GM21528 (cell line): ENCODE results near the gene DXO.
A peak's percentile ranks its signal among the peaks of the same experiment; 100 is the strongest.
"Not testable (repeated sequence)": the region's sequence is repeated elsewhere in the genome, so short reads cannot be mapped to it uniquely, and the experiment has no call there.

Source experiments
- ATAC-seq: cut with Tn5 transposase; IDR thresholded peaks from one replicate; pipeline ENCODE4 v1.9.1; 2021; ENCODE audit warnings: mild to moderate bottlenecking, moderate library complexity; ENCODE audit not compliant: unreplicated experiment, low FRiP score

Gene DXO

DNA sequence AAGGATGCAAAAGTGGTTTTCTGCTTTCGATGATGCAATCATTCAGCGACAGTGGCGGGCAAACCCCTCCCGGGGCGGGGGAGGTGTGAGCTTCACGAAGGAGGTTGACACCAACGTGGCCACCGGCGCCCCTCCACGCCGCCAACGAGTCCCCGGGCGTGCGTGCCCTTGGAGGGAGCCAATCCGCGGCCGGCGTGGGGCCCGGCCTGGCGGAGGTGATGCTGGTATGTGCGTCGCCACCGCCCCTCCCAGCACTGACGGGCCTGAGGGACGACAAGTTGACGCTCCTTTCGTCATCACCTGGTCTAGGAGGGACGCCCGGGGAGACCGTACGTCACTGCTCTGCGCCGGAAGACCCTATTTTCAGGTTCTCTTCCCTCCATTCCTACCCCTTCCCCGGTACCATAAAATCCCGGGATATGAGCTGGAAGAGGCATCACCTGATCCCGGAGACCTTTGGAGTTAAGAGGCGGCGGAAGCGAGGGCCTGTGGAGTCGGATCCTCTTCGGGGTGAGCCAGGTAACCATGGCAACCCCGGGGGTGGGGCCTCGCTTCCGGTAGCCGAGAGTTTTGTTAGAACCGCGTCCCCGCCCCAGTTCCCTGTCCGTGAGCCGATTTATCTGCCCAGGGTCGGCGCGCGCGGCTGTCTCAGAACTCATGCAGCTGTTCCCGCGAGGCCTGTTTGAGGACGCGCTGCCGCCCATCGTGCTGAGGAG, at the start of gene DXO:
Gene DXO, minus strand, starts transcription at position 146 of the 716 bp plus-strand sequence. CDS start 463 bp downstream, outside the sequence.
- ATAC-seq, result peak; percentile 80

DNA sequence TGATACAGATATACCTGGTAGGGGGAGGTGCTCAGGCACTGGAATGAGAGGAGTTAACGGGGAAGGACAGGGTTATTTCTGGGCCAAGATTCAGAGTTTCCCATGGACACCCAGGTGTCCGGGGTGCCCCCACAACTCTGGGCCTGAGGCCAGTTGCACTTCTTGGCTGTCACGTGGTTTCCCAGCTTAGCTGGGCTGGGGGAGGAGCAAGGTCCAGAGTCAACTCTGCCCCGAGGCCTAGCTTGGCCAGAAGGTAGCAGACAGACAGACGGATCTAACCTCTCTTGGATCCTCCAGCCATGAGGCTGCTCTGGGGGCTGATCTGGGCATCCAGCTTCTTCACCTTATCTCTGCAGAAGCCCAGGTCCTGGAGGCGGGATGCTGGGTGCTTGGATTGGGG, 42.6 kb upstream of the DXO start, which contains the start of gene C4B:
Gene C4B, plus strand, starts transcription at position 249 of the 400 bp plus-strand sequence. Its CDS starts 51 bp downstream, at position 300.
- ATAC-seq, result not testable (repeated sequence)

DNA sequence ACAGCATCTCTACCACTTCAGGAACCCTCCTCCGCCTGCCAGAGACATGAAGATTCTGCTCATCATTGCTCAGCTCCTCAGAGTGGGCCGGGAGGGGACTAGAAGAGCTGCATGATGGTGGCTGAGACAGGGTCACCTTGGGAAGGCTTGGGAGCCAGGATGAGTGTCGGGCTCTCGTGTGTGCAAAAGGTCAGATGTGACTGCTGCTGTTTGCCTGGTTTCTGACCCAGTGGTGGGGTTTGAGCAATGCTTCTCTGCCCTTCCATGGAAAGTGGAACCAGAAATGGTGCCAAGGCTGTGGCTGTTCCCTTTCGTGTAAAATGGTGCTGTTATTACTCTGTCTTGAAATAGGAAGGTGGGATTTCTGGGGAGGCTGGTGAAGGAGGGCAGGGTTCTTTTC, 41.8 kb upstream of the DXO start:
- ATAC-seq, result not testable (repeated sequence)

DNA sequence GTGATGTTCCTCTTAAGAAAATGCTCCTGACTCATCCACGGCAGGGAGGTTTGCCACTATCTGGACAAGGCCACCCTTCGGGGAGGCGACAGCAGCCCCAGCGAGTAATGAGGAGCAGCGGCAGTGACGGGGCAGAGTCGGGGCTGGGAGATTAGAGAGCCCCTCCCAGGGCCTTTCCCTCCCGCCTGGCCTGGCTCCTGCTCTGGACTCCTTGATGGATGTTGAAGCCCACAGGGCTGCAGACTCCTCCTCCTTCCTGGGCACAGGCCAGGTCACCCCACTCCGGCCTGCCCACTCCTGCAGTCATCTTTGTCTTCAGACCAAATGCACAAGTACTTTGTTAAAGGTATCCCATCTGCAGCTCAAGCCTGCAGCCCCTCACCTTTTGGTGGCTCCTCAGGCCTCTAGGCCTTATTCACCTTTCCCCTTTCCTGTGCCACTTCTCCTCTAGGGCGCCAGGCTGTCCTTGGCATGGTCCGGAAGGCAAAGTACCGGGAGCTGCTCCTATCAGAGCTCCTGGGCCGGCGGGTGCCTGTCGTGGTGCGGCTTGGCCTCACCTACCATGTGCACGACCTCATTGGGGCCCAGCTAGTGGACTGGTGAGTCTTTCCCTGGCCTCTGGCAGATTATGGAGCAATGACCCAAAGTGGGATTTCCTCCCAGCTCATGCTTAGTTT, 41.1 kb upstream of the DXO start:
- ATAC-seq, result not testable (repeated sequence)

DNA sequence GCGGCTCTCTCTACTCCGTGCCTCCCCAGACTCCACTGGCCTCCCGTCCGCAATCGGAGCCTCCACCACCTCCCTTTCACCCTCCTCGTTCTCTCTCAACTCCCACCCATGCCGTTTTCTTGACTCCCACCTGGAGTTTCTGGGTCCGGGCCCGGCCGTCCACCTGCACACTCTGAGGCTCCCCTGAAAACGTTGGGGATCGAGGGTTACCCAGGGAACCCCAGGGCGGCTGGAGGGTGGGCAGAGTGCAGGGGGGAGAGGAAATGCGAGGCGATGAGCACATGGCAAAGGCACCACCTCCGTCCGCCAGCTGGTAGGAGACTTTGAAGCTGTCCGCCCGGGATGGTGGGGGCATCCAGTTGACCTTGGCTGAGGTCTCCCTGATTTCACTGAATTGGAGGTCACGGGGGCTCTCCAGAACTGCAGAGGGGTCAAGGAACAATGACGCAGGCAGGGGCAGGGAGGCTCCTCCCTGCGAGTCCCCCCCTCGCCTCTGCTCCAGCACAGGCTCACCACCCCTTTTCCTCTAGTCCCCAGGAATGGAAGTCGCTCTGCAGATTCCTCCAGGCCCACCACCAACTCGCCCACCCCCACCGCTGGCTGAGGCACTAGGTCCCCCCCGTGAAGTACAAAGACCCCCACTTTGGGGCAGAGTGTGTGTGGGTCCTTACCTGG, 39.1 kb upstream of the DXO start:
- ATAC-seq, result not testable (repeated sequence)

DNA sequence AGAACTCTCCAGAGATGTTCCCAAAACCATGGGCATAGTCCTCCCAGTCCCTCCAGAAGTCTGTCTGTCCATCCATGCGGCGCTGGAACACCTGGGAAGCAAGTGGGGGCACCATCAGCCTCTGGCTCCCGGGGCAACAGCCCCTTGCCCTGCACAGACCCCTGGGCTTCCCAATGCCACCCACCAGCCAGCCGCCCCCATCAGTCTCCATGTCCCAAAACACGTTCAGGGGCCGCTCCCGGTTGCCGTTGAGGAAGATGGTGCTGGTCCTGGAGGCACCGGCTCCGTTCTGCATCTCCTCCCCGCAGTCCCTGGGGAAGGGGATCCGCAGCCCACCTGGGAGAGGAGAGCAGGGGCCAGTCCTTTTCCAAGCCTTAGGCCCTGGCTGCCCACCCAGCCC, 37.6 kb upstream of the DXO start:
- ATAC-seq, result not testable (repeated sequence)

DNA sequence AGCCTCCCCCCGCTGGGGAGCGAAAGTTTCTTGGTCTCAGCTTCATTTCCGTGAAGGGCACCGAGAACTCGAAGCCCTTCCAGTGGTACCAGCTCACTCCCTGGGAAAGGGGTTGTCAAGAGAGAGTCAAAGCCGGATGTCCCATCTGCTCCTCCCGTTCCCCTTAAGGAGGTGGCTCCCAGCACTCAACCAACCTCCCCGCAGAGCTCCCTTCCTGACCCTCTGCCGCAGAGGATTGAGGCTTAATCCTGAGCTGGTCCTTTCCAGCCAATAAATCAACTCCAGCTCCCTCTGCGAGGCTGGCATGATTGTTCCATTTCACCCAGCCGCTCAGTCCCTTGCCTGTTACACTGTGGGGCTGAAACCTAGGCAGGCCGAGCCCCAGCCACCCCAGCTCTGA, 36.7 kb upstream of the DXO start:
- ATAC-seq, result not testable (repeated sequence)

DNA sequence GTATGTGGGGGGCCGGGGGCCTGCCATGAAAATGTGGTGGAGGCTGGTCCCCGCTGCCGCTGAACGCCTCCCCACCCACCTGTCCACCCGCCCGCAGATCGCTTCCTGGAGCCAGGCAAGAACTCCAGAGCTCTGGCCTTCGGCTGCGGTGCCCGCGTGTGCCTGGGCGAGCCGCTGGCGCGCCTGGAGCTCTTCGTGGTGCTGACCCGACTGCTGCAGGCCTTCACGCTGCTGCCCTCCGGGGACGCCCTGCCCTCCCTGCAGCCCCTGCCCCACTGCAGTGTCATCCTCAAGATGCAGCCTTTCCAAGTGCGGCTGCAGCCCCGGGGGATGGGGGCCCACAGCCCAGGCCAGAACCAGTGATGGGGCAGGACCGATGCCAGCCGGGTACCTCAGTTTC, 36.1 kb upstream of the DXO start:
- ATAC-seq, result not testable (repeated sequence)

DNA sequence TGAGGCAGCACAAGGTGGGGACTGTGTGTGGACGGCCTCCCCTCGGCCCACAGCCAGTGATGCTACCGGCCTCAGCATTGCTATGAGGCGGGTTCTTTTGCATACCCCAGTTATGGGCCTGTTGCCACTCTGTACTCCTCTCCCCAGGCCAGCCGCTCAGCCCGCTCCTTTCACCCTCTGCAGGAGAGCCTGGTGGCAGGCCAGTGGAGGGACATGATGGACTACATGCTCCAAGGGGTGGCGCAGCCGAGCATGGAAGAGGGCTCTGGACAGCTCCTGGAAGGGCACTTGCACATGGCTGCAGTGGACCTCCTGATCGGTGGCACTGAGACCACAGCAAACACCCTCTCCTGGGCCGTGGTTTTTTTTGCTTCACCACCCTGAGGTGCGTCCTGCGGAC, 35.1 kb upstream of the DXO start:
- not testable (repeated sequence) for ATAC-seq

DNA sequence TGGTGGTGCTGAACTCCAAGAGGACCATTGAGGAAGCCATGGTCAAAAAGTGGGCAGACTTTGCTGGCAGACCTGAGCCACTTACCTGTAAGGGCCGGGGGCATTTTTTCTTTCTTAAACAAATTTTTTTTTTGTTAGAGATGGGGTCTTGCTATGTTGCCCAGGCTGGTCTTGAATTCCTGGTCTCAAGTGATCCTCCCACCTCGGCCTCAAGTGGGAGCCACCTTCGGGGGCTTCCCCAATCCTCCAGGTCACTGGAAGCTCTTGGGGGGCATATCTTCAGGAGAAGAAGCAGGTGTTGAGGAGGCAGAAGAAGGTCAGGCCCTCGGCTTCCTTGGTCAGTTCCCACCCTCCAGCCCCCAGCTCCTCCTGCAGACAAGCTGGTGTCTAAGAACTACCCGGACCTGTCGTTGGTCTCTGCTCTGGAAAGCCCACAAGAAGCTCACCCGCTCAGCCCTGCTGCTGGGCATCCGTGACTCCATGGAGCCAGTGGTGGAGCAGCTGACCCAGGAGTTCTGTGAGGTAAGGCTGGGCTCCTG, 34.1 kb upstream of the DXO start:
- ATAC-seq, result not testable (repeated sequence)

DNA sequence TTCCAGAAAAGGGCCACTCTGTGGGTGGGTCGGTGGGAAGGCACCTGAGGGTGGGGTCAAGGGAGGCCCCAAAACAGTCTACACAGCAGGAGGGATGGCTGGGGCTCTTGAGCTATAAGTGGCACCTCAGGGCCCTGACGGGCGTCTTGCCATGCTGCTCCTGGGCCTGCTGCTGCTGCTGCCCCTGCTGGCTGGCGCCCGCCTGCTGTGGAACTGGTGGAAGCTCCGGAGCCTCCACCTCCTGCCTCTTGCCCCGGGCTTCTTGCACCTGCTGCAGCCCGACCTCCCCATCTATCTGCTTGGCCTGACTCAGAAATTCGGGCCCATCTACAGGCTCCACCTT, 33.6 kb upstream of the DXO start:
- ATAC-seq, result not testable (repeated sequence)

DNA sequence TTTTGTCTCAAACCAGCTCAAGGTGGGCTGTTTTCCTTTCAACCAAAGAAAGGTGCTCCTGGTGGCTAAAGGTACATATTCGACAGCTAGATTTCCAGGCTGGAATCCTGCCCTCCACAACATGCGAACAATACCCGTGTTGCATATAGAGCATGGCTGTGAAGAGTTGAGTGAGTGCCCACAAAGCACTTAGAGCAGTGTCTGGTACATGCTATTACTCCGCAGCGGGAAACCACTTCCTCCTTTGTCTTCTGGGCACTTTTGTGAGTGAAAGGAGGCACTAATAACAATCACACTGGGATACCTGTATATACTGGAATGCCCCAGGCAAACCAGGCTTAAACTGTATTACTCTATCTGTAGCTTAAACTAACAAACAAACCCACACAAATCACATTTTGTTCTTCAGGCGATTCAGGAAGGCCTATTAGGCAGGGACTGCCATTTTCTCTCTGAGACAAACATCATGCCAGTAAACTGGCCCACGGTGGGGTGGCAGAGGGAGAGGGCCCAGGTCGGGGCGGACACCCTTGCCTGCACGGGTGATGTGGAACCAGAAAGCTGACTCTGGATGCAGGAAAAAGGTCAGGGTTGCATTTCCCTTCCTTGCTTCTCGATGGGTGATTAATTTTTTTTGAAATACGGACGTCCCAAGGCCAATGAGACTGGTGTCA, 33.1 kb upstream of the DXO start:
- not testable (repeated sequence) for ATAC-seq

DNA sequence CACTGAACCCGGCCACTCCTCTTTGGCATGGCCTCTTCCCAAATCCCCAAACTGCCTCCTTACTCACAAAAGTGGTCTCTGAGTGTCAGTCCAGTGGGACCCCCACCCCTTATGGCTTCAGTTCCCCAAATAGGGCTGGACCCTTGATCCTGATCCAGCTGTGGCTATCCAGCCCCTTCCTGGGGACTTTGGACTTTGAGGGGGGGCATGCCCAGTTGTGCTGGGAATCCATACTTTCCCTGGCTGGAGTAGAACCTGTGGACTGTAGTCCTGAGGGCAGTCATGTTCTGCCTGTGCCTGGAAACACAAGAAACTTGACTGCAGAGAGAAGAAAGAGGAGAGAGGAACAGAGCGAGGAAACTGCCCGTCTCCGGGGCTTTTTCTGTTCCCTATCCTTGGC, 32.5 kb upstream of the DXO start:
- ATAC-seq, result not testable (repeated sequence)

DNA sequence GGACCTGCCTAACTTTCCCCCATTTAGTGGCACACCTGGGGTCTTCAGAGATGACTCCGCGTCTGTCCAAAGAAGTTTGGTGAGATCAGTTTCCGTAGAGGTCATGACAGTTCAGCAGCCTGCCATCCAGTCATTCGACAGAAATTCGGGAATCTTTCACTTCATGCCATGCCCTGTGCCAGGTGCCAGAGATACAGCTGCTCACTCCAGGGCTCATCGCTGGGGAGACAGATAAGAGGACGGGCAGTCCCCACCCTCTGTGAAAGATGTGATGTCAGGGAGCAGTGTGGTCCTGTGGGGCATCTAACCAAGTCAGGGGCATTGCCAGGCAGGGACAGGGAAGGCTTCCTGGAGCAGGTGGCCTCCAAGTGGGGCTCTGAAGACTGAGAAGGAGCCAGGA, 31.4 kb upstream of the DXO start:
- not testable (repeated sequence) for ATAC-seq

DNA sequence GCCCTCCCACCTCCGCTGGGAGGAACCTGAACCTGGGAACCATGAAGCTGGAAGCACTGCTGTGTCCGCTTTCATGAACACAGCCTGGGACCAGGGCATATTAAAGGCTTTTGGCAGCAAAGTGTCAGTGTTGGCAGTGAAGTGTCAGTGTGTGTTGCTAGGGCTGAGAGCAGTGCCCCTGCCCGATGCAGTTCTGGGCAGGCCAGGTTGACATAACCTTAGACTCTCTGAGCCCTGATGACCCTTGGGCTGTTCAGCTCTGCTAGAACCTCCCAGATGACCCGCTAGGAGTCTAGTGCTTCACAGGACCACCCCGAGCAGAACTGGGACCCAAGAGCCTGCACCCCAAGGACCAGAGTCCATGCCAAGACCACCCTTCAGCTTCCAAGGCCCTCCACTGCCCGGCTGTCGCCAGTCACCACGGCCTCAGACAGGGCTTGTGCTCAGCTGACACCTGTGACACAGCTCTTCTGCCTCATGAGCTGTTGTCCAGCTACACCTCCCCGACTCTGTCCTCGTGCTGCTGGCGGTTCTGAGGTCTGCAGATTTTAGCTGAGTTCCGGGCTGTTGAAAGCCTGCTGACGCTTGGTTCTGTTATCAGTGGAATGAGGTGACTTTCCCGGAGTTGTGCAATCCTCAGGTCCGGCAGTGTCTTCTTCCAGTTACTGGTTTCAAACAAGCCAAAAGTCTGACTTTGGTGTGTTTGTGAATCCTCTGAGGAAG, 30.8 kb upstream of the DXO start:
- not testable (repeated sequence) for ATAC-seq

DNA sequence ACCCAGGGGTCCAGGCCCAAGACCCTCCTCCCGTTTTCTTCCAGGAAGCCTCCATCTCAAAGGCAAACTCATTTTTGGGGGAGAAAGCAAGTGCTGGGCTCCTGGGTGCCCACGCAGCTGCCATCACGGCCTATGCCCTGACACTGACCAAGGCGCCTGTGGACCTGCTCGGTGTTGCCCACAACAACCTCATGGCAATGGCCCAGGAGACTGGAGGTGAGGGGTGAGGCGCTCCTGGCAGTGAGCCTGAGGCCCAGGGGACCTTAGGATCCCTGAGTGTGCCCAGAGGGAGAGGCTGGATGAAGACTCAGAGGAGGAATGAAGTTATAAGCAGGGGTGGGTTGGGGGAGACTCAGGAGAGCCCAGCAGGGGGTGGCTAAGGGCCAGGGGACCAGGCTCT, 24.4 kb upstream of the DXO start:
- not testable (repeated sequence) for ATAC-seq

DNA sequence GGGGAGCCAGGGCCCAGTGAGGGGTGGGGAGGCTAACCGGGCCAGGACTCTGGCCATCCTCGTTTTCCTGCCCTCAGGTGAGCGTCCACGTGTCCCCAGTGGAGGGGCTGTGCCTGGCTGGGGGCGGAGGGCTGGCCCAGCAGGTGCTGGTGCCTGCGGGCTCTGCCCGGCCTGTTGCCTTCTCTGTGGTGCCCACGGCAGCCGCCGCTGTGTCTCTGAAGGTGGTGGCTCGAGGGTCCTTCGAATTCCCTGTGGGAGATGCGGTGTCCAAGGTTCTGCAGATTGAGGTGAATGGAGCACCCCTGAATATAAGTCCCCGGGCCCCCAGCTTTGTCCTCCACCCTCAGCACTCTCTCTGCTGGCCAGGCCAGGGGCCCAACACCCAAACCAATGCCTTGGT, 22.5 kb upstream of the DXO start:
- not testable (repeated sequence) for ATAC-seq

DNA sequence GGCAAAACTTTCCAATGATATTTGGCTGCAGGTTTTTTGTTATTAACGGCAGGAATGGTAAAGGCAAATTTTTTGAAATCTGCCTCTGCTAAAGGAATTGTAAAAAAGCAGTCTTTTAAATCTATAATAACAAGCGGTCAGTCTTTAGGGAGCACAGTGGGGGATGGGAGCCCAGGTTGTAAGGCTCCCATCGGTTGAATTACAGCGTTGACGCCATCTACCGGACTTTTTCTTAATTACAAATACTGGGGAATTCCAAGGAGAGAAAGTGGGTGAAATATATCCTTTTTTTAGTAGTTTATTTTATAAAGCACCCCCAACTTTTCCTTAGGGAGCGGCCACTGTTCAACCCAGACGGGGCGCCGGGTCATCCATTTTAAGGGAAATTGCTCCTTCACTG, 17.4 kb upstream of the DXO start:
- not testable (repeated sequence) for ATAC-seq

DNA sequence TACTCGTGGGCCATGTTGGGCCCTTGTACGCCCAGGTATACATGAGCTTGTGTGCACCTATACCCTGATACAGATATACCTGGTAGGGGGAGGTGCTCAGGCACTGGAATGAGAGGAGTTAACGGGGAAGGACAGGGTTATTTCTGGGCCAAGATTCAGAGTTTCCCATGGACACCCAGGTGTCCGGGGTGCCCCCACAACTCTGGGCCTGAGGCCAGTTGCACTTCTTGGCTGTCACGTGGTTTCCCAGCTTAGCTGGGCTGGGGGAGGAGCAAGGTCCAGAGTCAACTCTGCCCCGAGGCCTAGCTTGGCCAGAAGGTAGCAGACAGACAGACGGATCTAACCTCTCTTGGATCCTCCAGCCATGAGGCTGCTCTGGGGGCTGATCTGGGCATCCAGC, 9.8 kb upstream of the DXO start, which contains the start of gene C4A:
Gene C4A, plus strand, starts transcription at position 314 of the 400 bp plus-strand sequence. Its CDS starts 51 bp downstream, at position 365.
- ATAC-seq, result not testable (repeated sequence)

DNA sequence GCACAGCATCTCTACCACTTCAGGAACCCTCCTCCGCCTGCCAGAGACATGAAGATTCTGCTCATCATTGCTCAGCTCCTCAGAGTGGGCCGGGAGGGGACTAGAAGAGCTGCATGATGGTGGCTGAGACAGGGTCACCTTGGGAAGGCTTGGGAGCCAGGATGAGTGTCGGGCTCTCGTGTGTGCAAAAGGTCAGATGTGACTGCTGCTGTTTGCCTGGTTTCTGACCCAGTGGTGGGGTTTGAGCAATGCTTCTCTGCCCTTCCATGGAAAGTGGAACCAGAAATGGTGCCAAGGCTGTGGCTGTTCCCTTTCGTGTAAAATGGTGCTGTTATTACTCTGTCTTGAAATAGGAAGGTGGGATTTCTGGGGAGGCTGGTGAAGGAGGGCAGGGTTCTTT, 9.1 kb upstream of the DXO start:
- ATAC-seq, result not testable (repeated sequence)
